Measurements from ENCODE around the gene ELFN1.

The ELFN1 gene

GRCh38 chr7:1742555-1743303 is 72.7 kb downstream of the ELFN1 start:
- DNase-seq (ENCODE audit: low read depth in 2 of 2): no peak

GRCh38 chr7:1743481-1744230 is 73.6 kb downstream of the ELFN1 start:
- DNase-seq (ENCODE audit: low read depth in 2 of 2): no peak

- no peak for DNase-seq (ENCODE audit: low read depth in 2 of 2)
Measured at GRCh38 chr7:1744296-1745017, 74.4 kb downstream of the ELFN1 start.

- DNase-seq (ENCODE audit: low read depth in 2 of 2): no peak
Measured at GRCh38 chr7:1745018-1745532, 75.0 kb downstream of the ELFN1 start.

- no peak for DNase-seq (ENCODE audit: low read depth in 2 of 2)
Measured at GRCh38 chr7:1745576-1746490, 75.8 kb downstream of the ELFN1 start.

- no peak for DNase-seq (ENCODE audit: low read depth in 2 of 2)
Measured at GRCh38 chr7:1746491-1746975, 76.5 kb downstream of the ELFN1 start.

- DNase-seq (ENCODE audit: low read depth in 2 of 2): no peak
Measured at GRCh38 chr7:1747004-1747801, 77.1 kb downstream of the ELFN1 start.

- no peak for DNase-seq (ENCODE audit: low read depth in 2 of 2)
Measured at GRCh38 chr7:1748076-1748838, 78.2 kb downstream of the ELFN1 start.

GRCh38 chr7:1748839-1749173 is 78.7 kb downstream of the ELFN1 start:
- no peak for DNase-seq (ENCODE audit: low read depth in 2 of 2)

GRCh38 chr7:1749351-1749863 is 79.3 kb downstream of the ELFN1 start:
- DNase-seq (ENCODE audit: low read depth in 2 of 2): no peak

- DNase-seq (ENCODE audit: low read depth in 2 of 2): no peak
Measured at GRCh38 chr7:1749864-1750466, 79.9 kb downstream of the ELFN1 start.

GRCh38 chr7:1750541-1751021 is 80.5 kb downstream of the ELFN1 start:
- no peak for DNase-seq (ENCODE audit: low read depth in 2 of 2)

- DNase-seq (ENCODE audit: low read depth in 2 of 2): no peak
Measured at GRCh38 chr7:1752111-1752510, 82.0 kb downstream of the ELFN1 start.

- no peak for DNase-seq (ENCODE audit: low read depth in 2 of 2)
Measured at GRCh38 chr7:1752771-1753563, 82.9 kb downstream of the ELFN1 start.

GRCh38 chr7:1753564-1753867 is 83.4 kb downstream of the ELFN1 start:
- DNase-seq (ENCODE audit: low read depth in 2 of 2): no peak

- no peak for DNase-seq (ENCODE audit: low read depth in 2 of 2)
Measured at GRCh38 chr7:1754345-1754908, 84.3 kb downstream of the ELFN1 start.

GRCh38 chr7:1755783-1756625 is 85.9 kb downstream of the ELFN1 start:
- DNase-seq (ENCODE audit: low read depth in 2 of 2): no peak

All from fibroblast of skin of left biceps (primary cell).